Suppressor macrophage treated with lipopolysaccharide for 1 hour (primary cell): ENCODE data around the gene NOL4L.

Experiments
- DNase-seq, 3 donors: peaks; one replicate each; pipeline ENCODE4 v3.0.0-alpha.2; 2020 to 2022

Gene NOL4L

DNA sequence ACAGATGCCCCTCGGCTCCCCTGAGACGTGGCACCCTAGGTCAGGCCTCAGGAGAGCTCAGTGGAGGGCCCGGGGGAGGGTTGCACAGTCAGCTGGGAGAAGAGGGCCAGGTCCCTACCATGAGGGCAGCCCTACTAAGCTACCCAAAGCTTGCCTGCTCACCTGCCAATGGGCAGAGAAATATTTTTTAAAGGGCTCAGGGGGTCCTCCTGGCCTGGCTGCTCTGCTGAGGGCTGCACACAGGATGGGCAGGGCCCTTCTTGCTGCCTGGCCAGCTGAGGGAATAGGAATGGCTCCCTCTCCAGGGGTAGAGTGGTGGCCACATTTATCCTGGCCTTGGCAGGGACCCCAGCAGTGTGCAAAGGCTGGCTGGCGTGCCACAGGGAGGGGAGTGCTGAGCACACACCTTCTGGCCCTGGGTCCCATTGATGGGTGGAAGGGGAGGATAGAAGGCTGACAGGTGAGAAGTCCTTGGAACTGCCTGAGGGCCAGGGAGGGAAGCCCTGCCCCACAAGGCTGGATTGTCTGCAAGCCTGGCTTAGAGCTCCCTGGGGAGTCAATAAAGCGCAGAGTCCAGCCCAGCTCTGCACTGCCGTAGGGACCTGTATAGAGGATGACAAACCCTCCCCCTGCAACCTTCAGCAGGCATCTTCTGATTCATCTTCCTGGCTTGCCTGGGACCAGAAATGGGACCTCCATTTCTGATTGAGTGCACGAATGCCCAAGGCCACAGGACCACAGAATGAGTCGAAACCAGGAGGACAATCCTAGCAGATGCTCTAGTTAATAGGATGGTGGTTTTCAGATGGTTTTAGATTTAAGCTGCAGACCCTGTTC is 62.1 kb downstream of the NOL4L start:
- no peak for DNase-seq

DNA sequence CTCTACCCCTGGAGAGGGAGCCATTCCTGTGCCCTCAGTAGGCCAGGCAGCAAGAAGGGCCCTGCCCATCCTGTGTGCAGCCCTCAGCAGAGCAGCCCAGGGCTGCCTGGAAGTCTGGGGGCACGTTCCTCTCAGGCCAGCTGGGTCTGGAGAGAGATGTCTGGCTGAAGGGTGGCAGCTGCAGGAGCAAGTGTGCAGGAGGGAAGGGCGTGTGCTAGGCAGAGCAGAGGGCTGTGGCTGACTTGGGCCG is 62.7 kb downstream of the NOL4L start:
- no peak for DNase-seq

DNA sequence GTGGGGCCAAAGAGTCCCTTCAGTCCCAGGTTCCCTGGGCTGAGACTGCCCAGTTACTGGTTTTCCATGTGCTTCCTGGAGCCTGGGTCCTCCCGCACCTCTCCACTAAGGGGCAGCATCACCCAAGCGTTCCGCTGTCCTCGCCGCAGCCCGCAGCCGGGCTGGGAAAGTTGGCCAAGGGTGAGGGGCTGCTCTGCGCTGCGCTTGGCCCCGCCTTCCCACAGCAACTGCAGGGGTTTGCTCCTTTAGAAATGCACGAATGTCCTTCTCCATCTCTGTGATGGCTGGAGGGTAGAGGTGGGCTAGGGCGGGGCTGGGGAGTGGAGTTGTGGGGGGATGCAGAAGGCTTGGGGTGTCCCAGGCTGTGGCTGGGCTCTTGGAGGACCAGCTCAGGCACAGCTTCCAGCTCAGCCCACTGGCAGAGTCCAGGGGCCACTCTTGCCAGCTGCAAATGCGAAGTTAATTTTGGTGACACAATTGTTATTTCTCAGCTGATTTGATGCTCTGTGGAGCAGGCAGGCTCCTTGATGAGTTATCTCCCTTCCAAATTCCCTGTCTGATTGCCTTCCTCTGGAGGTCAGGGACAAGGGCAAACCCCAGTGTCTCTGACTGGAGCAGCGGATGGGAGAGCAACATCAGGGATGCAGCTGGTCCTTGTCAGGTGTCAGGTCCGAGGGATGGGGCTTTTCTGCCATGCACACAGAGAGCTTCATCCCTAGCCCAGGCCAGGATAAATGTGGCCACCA is 63.2 kb downstream of the NOL4L start:
- DNase-seq: peak; percentile 63 to 86 (median 78)

DNA sequence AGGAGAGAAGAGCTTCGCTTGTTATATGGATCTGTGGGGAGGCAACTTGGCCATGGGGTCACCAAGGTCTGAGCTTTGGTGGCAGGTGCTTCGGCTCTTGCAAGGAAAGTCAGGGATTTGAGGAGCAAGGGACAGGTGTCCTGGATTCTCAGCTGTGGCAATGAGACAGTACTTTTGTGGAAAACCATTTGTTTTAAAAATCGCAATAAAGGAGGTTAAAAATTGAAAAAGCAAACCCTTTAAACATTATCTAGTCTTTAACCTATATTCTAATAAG is 64.3 kb downstream of the NOL4L start:
- no peak for DNase-seq

DNA sequence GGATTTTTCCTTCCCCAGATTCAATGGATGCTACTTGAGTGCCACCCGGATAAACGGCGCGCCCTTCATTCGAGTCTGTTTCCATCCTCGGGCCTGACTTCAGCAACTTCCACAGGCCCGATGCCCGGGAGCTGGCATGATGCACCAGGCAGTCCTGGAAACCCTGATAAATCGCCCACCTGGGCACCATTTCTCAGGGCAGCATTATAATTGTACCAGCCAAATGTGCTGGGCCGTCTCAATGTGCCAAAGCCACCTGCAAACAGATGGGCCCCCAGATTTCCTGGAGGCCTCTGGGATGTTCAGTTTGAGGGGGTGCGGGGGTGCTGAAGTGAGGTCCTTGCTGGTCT is 65.8 kb downstream of the NOL4L start:
- DNase-seq: no peak

DNA sequence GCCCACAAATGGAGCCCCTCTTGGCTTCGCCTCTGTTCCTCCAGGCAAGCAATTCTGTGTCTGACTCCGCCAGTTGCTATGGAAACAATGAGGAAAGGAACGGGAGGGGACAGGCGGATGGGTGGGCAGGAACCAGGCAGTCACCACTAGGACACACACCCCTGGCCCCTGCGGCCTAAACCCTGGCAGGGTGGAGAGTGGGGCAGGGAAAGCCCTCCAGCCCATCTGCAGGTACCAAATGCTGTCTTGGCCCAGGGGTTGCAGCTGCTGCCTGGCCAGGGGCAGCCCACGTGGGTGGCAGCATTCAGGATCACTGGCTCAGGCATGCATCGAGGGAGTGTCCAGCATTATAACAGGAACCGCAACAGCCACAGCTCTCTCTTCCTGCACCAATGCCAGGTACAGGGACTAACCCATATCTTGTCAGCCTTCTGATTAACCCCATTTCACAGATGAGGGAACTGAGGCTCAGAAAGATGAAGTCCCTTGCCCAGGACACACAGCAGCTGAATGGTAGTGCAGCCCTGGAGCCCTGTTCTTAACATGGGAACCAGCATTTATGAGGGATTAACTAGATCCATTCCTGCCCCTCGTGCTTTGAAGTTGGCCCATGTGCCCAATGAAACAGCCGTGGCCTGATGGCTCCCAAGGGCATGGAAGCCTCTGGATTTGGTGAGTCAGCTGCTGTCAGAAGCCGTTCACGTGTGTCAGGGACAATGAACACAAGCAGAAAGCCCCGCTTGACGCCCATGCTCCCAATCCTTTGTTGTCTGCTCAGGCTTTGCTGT is 66.3 kb downstream of the NOL4L start:
- DNase-seq: no peak

DNA sequence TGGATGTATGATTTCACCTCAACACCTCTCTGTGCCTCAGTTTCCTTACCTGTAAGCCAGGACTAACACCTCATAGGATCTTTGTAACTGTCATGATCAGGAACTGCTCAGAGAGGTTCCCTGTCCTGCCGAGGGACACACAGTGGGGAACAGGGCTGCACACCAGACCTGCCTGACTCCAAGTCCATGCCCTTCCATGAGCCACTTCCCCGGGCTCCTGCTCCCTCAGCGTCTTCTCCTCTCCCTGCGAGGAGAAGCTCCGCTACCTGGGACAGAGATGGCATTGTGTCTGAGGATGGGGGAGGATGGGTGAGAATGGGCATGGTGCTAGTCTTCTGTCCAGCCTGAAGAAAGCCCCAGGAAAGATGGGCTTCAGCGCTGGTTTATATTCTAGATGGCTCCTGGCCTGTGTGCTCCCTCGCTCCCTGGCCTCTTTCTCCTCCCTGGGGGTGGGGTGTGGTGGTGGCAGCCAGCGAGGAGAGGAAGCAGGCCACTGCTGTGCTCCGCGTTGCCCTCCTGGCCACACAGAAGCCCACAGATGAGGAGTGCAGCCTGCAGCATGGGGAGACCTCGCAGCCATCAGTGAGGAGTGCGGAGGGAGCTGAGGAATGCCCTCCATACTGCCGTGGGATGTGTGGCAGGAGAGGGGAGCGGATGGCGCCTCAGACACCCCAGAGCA is 67.1 kb downstream of the NOL4L start:
- no peak for DNase-seq

DNA sequence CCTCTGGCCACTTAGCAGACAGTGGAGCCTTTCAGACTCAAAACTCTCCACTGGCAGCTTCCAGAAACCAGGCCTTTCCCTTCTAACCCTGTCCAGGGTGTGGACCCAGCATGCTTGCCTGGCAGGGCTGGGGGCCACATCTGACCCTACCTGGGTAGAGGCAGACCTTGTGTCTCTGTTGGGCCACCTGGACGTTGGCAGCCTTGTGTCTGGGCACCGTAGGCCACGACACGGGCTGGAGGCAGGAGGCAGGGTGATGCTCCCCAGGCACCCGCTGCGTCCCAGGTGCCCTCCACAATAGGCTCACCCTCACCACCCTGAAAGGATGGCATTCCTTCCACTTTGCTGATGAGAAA is 67.6 kb downstream of the NOL4L start:
- no peak for DNase-seq

DNA sequence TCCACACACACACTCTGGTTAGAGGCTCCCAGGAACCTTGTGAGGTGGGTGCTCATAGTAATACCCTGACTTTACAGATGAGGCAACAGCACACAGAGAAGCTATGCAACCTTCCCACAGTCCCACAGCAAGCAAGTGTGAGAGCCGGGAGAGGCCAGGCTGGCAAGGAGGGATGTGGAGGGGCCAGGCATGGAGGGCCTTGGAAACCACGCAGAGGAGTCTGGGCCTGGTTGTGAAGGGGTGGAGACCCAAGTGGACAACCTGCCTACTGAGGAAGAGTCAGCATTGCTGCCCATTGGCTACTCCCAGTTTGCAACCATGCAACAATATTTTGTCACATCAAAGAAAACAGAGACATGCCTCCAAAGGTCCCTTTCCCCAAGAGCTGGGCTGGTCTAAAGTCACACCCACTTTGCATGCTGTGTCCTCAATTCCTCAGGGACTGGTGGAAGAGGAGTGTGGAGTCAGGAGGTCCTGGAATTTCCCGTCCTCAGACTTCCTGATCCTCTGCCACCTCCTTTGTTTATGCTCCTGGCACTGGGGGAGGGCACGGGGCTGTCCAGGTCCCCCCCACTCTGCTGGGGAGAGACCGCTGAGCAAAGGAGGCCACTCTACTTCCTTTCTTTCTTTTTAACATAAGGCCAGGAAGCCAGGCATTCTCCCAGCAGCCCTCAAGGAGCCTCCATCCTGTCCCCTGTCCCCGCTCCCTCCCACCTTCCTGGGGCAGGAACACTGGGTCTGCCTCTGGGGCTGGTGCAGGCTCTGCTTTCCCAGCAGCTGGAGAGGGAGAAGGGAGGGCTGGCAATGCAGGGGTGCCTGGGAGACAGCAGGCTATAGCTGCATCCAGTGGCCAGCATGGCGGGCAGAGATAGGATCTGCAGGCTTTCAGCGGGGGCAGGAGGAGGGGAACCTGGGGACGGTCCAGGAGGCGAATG is 68.3 kb downstream of the NOL4L start:
- peak in 2 of 3 donors; percentile 65 to 72 for DNase-seq

DNA sequence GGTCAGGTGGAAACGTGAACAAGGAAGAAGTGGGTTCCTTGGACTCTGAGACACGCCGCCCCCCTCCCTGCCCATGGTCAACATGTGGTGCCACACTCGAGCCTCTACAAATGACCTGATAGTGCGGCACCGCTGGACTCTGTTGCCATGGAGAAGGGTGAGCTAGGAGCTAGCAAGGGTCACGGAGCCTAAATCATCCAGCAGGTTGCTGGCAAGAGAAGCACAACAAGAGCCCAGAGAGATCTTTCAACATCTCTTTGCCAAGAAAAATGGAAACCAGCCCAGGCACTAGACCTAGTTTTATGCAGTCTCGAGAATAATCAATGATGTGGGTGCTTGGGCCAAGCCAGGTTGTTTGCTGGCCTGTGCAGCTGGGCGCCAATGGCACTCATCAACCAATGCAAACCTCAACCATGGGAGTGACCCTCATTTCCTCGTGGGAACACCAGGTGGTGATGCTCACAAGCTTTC is 69.5 kb downstream of the NOL4L start:
- DNase-seq: no peak

DNA sequence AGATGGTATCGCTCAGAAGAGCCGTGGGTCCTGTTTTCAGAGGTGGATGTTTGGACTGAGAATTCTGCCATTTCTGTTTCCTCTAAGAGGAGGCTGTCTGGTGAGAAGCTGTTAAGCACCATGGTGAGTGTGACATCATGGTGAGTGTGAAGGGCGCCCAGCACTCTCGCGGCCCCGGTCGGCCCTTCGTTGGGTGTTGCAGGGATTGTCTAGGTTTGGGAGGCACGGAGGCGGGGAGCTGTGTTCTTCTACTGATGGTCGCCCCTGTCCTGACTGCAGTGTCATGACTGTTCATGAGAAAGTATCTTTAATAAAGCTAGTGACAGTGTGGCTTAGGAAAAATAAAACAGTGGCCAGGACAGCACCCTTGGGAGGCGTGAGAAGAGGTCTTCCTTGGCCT is 70.4 kb downstream of the NOL4L start:
- DNase-seq: no peak

DNA sequence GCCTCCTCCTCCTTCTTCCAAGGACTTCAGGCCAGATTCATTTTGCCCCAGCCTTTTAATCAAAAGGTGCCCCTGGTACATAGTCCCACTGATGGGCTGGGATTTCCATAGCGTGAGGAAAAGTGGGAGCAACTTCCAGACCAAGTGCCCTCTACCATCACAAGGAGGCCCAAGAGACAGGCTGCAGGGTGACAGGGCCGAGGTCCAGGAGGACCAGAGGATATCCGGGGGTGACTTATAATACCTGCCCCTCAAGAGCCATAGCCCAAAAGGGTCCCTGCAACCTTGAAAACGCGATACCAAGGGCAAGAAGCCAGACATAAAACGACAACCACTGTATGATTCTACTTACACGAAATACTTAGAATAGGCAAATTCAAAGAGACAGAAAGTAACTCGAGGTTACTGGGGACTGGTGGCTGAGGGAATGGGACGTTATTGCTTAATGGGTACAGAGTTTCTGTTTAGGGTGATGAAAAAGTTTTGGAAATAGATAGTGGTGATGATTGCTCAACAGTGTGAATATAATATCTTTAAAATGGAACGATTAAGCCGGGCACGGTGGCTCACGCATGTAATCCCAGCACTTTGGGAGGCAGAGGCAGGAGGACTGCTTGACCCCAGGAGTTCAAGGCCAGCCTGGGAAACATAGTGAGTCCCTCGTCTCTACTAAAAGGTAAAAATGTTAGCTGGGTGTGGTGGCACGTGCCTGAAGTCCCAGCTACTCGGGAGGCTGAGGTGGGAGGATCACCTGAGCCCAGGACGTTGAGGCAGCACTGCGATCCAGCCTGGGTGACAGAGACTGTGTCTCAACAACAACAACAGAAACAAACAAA is 71.9 kb downstream of the NOL4L start:
- no peak for DNase-seq

DNA sequence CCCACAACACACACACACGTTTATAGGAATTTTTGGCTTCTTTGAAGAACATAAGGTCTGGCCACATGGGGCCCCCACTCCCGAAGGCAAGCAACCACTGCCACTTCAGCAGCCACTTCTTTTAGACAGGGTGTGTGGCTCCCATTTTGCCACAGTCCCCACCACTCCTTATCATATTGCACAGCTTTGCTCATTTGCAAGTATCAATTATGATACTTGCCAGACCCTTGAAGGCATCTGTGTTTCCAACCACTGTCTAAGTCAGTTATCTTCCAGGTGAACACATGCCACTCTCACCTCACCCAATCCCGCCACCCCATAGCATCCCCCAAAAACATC is 73.1 kb downstream of the NOL4L start:
- DNase-seq: no peak

DNA sequence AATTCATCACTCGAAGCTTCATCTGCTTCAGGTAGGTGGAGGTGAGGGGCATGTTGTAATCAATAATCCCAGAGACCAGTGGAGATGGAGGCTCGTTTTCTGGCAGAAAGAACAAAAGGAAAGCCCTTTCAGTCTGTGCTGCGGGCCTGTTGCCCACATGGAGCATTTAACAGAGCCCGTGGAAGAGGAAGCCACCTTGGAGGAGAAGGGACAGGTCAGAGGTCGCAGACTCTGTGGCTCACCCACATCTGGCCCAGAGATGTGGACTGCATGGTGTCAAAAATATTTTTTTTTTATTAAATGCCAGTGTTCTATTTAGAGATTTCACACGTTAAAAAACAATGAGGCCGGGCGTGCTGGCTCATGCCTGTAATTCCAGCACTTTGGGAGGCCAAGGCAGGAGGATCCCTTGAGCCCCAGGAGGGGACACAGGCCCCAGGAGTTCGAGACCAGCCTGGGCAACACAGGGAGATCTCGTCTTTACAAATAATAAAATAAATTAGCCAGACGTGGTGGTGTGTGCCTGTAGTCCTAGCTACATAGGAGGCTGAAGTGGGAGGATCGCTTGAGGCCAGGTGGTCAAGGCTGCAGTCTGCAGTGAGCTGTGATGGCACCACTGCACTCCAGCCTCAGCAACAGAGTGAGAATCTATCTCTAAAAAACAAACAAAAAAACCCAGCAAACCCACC is 73.6 kb downstream of the NOL4L start:
- no peak for DNase-seq

DNA sequence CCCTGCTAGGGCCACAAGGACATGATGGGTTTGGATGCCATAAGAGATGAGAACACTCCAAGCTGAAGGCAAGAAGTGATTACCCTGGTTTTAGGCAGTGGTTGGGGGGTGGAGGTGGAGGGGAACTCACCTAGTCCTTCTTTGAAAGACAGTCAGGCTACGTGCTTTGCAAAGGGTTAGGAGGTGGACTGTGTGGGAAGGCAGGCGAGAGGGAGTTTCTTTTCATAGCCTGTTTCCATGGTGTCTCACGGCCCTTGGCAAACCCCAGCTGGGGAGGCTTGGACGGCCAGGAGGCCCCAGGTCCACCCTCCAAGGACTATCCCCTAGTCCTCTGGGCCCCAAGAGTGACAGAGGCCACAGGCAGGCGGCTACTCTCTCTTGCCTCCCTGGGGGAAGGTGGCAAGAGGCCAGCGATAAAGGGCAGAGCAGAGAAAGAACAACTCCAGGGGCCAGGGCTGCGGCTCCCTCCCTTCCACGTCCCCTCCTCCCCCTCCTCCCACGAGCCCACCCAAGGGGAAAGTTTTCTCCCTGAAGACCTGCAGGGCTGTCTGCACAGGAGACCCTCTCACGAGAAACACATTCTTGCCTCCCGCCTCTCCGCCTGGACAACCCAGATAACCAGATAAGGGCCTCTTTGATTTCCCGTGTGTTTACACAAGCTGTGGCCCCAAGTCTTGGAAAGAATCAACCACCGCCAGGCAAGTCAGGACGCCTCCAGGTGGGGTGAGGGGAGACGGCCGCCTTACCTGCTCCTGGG is 74.4 kb downstream of the NOL4L start:
- DNase-seq: no peak

DNA sequence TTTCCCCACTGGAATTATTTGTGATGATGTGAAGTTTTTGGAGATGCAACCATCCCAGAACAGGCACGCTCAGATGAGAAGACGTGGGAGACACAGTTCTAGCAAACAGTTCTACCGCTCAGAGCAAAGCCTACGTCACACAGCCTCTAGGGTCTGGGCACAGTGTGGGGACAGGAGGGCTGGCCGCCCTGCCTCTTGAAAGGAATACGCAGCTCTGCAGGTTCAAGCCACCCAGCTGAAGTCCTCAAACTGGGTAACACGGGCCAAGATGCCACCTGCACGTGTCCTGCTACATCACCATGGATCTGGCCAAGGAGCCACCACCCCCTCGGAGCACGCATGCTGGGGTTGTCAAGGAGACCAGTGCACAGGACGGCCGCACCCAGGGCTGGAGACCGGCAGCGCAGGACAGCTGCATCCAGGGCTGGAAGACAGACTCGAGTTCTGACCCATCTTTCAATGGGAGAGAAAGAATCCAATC is 75.0 kb downstream of the NOL4L start:
- no peak for DNase-seq

DNA sequence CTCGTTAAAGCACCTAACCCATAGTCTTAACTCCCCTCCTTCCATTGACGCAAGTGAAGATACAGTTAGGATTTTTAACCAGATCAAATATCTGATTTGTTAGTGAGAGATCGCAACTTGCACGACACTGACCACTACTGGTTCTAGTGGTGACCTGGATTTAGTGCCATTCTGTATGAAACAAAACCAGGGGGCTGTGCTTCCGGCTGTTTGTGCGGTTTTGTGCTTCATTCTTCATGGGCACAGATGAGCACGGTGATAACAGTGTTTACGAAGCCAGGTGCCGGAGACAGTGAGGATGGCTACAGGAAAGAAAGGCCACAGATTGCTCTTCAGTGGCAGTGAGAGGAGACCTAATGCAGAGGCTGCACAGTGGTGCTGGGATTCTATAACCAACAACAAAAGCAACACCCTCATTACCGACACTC is 75.5 kb downstream of the NOL4L start:
- no peak for DNase-seq

DNA sequence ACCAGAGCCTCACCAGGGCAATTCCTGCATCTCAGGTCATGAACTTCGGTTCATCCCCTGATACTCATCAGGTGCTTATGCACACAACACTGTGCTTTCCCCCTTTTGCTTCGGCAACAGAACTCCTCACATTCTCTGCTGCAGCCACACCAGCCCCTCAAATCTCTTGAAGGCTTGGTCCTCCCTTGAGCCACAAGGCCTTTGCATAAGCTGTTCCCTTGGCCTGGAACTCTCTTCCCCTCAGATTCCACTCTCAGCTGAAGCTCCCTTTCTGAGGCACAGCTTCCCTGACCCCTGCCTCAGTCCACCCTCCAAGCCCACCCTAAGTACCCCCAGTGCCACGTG is 76.4 kb downstream of the NOL4L start:
- DNase-seq: no peak

DNA sequence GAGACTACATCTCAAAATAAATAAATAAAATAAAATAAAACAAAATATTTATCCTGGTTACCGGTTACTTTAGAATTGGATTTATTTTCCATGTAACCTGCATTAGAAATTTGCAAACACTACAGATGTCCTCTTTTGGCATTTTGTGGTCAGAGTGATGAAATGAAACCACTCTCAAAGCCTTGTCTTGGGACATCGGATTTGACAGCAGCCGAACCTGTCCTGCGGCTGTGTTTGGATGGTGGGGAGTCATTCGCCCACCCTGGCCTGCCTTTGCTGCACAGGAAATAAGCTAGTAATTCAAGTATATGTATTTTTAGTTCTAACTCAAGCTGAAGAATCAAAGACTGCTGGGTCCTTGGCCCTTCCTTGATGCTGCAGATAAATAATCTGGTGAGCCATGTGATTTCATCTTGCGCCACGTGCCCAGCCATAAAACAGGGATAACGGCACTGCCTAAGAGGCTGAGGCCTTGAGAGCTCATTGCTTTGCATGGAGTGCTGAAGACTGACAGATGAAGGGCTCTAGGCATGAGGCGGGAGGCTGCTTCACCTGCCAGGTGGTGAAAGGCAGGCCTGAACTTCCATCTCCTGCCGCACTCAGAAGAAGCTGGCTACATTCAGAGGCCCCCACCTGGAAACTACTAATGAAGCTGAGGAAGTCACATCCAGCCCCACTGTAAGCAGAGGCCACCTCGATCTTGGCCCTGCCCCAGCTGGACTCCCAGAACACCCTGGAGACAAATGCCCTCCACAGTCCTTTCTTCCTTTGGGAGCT is 76.9 kb downstream of the NOL4L start:
- no peak for DNase-seq
